CD8-positive, alpha-beta memory T cell (primary cell): ENCODE results near the gene PIK3AP1. TPM values are rescaled to one million over a fixed set of nuclear protein-coding genes. Genes with fewer than 3 reads are reported as not detected.
"Not testable (repeated sequence)": the region's sequence is repeated elsewhere in the genome, so short reads cannot be mapped to it uniquely, and the experiment has no call there.

ENCODE experiments used
- CTCF ChIA-PET: fragments of 350-600 bp; sonication (Branson Sonifier 250); formaldehyde crosslinking; loops from one replicate; lab custom pipeline; 2021; ENCODE audit warnings: antibody characterized with exemption; lab: Charles Lee
- POLR2A ChIA-PET: fragments of 350-600 bp; sonication (Branson Sonifier 250); formaldehyde crosslinking; loops from one replicate; lab custom pipeline; 2021; ENCODE audit warnings: antibody characterized with exemption; lab: Charles Lee
- DNase-seq, 5 donors: peaks; one replicate each; pipeline versions ENCODE4 v3.0.0 to v3.0.0-alpha.2; 2020 to 2022; ENCODE audit warnings: mixed read lengths in 1 of 5
- H3K27ac ChIP-seq: one replicate; pipeline ENCODE4 v1.7.0; 2013; ENCODE audit warnings: low read depth, mild to moderate bottlenecking, low read length, moderate library complexity
- H3K27me3 ChIP-seq: 2 replicates; pipeline ENCODE4 v1.7.0; 2013; ENCODE audit warnings: low read length, mild to moderate bottlenecking; ENCODE audit not compliant: insufficient read depth, poor library complexity, severe bottlenecking
- H3K36me3 ChIP-seq: 2 replicates; pipeline ENCODE4 v1.7.0; 2013; ENCODE audit warnings: mild to moderate bottlenecking, low read length, moderate library complexity; ENCODE audit not compliant: insufficient read depth
- H3K4me1 ChIP-seq: 2 replicates; pipeline ENCODE4 v1.7.0; 2013; ENCODE audit warnings: mild to moderate bottlenecking, low read length, moderate library complexity; ENCODE audit not compliant: insufficient read depth
- H3K4me3 ChIP-seq: 2 replicates; pipeline ENCODE4 v1.7.0; 2013; ENCODE audit warnings: mild to moderate bottlenecking, low read length
- H3K9me3 ChIP-seq: 2 replicates; pipeline ENCODE4 v1.7.0; 2013; ENCODE audit warnings: mild to moderate bottlenecking, low read length
- H3K27ac Mint-ChIP-seq, 8 donors: one replicate each; pipeline ENCODE4 v1.8.0; 2020 to 2021; ENCODE audit warnings: mixed read lengths in 8 of 8, mild to moderate bottlenecking in 6 of 8, inconsistent platforms in 3 of 8, moderate library complexity in 3 of 8
- H3K27me3 Mint-ChIP-seq, 2 donors: one replicate each; pipeline ENCODE4 v1.8.0; 2020 to 2021; ENCODE audit warnings: mixed read lengths in 2 of 2, mild to moderate bottlenecking in 1 of 2, moderate library complexity in 1 of 2
- H3K36me3 Mint-ChIP-seq, 3 donors: one replicate each; pipeline ENCODE4 v1.8.0; 2020 to 2021; ENCODE audit warnings: mixed read lengths in 3 of 3, inconsistent platforms in 1 of 3, mild to moderate bottlenecking in 1 of 3
- H3K4me1 Mint-ChIP-seq, 3 donors: one replicate each; pipeline ENCODE4 v1.8.0; 2020 to 2021; ENCODE audit warnings: mixed read lengths in 3 of 3, inconsistent platforms in 1 of 3, mild to moderate bottlenecking in 1 of 3
- H3K4me3 Mint-ChIP-seq, 7 donors: one replicate each; pipeline ENCODE4 v1.8.0; 2020 to 2021; ENCODE audit warnings: mixed read lengths in 7 of 7, mild to moderate bottlenecking in 6 of 7, moderate library complexity in 4 of 7, inconsistent platforms in 2 of 7
- H3K9me3 Mint-ChIP-seq, 5 donors: one replicate each; pipeline ENCODE4 v1.8.0; 2020 to 2022; ENCODE audit warnings: mixed read lengths in 5 of 5, mild to moderate bottlenecking in 3 of 5, moderate library complexity in 2 of 5, inconsistent platforms in 1 of 5
- polyA plus RNA-seq: library from polyadenylated mRNA; unstranded; fragments of 300-500 nt; fragmentation: Illumina TruSeq; gene quantifications from one replicate; pipeline ENCODE4 v1.2.3, GENCODE V29; 2021
- total RNA-seq, 2 experiments: library from RNA; stranded (reverse); gene quantifications; one replicate each; pipeline ENCODE4 v1.2.3, GENCODE V29; 2021

The PIK3AP1 gene
- total and polyA plus RNA-seq, 3 experiments from 2014 or later, result 5.7 to 37.0 (median 6.7) TPM

DNA sequence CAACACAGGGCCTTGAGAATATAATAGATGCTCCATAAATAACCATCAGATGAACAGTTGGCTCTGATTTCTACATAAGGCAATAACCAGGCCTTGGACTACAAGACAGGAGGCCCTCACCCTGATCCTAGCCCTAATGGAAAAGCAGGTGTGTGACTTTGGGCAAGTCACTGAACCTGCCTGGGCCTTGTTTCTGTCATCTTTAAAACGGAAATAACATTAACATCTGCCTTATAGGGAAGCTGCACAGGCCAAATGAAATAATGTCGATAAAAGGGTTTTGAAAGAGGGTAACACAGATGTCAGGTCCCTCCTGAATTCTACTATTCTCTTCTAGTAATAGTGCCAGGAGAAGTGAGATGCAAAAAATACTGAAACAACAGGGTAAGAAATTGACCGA lies 20.7 kb downstream of the PIK3AP1 start:
- POLR2A ChIA-PET, result no interaction called here
- no peaks in the 10 kb centered on the region for H3K27me3 Mint-ChIP-seq
- no peaks in the 10 kb centered on the region for H3K9me3 ChIP-seq
- CTCF ChIA-PET, result no interaction called here
- H3K36me3 Mint-ChIP-seq, result peaks cover 4 to 13% (median 4%) of the 10 kb centered on the region in 3 donors
- H3K36me3 ChIP-seq, result no peaks in the 10 kb centered on the region
- H3K27ac ChIP-seq, result no peak overlapping the region
- H3K4me1 ChIP-seq, result peaks cover 16% of the 10 kb centered on the region
- H3K9me3 Mint-ChIP-seq, result no peaks in the 10 kb centered on the region
- no peak for DNase-seq
- peak overlapping the region in 1 of 7 donors; percentile 8 for H3K4me3 Mint-ChIP-seq
- H3K4me3 ChIP-seq, result no peak overlapping the region
- H3K4me1 Mint-ChIP-seq, result peaks cover 26 to 46% (median 44%) of the 10 kb centered on the region in 3 donors
- no peaks in the 10 kb centered on the region for H3K27me3 ChIP-seq
- peak overlapping the region in 4 of 8 donors; percentile 32 to 60 (median 47) for H3K27ac Mint-ChIP-seq

DNA sequence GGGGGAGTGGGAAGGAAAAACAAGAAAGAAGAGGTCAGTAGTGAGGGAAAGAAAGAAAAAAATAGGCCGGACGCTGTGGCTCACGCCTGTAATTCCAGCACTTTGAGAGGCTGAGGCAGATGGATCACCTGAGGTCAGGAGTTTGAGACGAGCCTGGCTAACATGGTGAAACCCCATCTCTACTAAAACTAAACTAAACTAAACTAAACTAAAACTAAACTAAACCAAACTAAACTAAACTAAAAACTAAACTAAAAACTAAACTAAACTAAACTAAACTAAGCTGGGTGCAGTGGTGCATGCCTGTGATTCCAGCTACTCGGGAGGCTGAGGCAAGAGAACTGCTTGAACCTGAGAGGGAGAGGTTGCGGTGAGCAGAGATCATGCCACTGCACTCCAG lies 22.0 kb downstream of the PIK3AP1 start:
- Mint-ChIP-seq H3K27ac (peak overlapping the region in 2 of 8 donors; percentile 3 to 31), H3K36me3 (peaks cover 4 to 11% (median 4%) of the 10 kb centered on the region in 3 donors), H3K4me3 (peak overlapping the region in 1 of 7 donors; percentile 13), H3K4me1 (peaks cover 31 to 44% (median 39%) of the 10 kb centered on the region in 3 donors)
- CTCF ChIA-PET, result interaction anchor here (0.6 kb wide), 1 partner anchor 41 kb away, joined by 3 read pairs; no protein-coding TSS in a partner anchor
- H3K36me3 ChIP-seq, DNase-seq, H3K27ac ChIP-seq, H3K9me3 Mint-ChIP-seq, H3K9me3 ChIP-seq, POLR2A ChIA-PET, H3K4me3 ChIP-seq, H3K27me3 ChIP-seq, H3K27me3 Mint-ChIP-seq: not testable (repeated sequence)
- peaks cover 18% of the 10 kb centered on the region for H3K4me1 ChIP-seq

DNA sequence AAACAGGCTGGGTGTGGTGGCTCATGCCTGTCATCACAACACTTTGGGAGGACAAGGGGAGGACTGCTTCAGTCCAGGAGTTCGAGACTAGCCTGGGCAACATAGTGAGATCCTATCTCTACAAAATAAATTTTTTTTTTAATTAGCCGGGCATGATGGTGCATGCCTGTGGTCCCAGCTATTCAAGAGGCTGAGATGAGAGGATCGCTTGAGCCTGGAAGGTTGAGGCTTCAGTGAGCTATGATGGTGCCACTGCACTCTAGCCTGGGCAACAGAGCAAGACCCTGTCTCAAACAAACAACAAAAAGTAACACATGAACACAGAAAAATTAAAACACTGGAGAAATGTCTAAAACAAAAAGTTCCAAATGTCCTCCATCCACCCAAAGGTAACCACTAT lies 22.9 kb downstream of the PIK3AP1 start:
- Mint-ChIP-seq H3K4me3 (peak overlapping the region in 2 of 7 donors; percentile 26 to 73), H3K27me3 (no peaks in the 10 kb centered on the region), H3K9me3 (no peaks in the 10 kb centered on the region), H3K4me1 (peaks cover 36 to 49% (median 42%) of the 10 kb centered on the region in 3 donors), H3K27ac (peak overlapping the region in 5 of 8 donors; percentile 51 to 86 (median 81)), H3K36me3 (peaks cover 4 to 12% (median 4%) of the 10 kb centered on the region in 3 donors)
- Histone ChIP-seq H3K27me3 (no peaks in the 10 kb centered on the region), H3K9me3 (no peaks in the 10 kb centered on the region), H3K4me1 (peaks cover 18% of the 10 kb centered on the region), H3K27ac (no peak overlapping the region), H3K36me3 (no peaks in the 10 kb centered on the region), H3K4me3 (no peak overlapping the region)
- CTCF ChIA-PET, result no interaction called here
- POLR2A ChIA-PET, result no interaction called here
- DNase-seq, result no peak

DNA sequence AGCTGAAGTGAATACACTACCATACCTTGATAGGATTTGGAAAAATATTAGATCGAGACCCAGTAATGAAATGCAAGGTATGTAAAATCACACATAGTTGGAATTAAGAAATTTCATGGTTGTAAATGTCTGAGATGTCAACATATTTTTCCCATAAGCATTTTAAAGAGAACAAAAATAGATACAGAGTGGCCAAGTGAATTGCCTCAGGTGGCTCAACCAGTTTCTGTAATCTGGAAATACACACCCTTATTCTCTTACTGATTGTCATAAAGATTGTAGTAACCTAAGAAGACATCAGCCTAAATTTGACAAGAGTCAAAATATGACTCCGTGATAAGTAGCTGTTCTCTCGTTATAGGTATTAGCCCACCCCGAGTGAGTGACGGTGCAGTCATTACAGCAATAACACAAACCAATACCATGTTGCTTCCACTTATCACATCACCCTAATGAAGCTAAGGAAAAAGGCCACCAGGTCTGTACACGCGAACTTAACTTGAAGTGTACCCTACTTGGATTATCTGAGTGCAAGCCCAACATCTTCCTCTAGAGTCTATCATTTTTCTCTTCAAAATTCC lies 23.4 kb downstream of the PIK3AP1 start:
- peak overlapping the region in 3 of 7 donors; percentile 26 to 76 (median 73) for H3K4me3 Mint-ChIP-seq
- DNase-seq, result no peak
- peaks cover 3 to 12% (median 4%) of the 10 kb centered on the region in 3 donors for H3K36me3 Mint-ChIP-seq
- Histone ChIP-seq H3K27me3 (no peaks in the 10 kb centered on the region), H3K36me3 (no peaks in the 10 kb centered on the region), H3K9me3 (no peaks in the 10 kb centered on the region), H3K4me1 (peaks cover 18% of the 10 kb centered on the region), H3K4me3 (no peak overlapping the region), H3K27ac (no peak overlapping the region)
- ChIA-PET CTCF (interaction anchor here (1.0 kb wide), 1 partner anchor 30 kb away, joined by 3 read pairs; no protein-coding TSS in a partner anchor), POLR2A (interaction anchor here (0.6 kb wide), 1 partner anchor 165 kb away, joined by 3 read pairs; no protein-coding TSS in a partner anchor)
- H3K27ac Mint-ChIP-seq, result peak overlapping the region; percentile 54 to 94 (median 82)
- H3K27me3 Mint-ChIP-seq, result no peaks in the 10 kb centered on the region
- peaks cover 36 to 49% (median 40%) of the 10 kb centered on the region in 3 donors for H3K4me1 Mint-ChIP-seq
- no peaks in the 10 kb centered on the region for H3K9me3 Mint-ChIP-seq

DNA sequence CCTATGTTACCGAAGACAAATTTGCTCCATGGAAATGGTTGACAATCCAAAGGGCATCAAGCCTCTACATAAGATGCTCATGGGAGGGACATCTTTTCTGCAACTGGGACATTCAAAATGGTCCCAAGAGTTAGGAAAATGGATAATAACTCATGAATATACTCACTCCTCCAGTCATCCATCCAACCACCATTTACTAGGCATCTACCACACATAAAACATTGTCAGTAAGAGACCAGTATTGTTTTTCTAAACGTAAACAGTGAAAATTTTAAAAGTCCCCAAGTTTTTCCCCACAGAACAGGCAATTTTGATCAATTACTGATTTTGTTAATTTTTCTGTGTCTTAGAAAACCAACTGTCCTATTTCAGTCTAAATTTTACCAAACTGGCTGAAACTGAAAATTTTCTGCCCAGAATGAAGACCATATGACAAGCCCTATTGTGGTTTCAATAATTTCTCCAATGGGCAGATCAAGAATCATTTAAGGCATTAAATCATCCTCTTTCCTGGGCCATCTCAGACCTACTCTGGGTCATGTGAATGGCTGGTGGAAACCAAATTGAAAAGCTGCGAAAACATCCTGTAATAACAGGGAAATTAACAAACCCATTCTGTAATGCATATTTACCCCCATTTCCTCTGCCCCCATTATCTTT lies 24.2 kb downstream of the PIK3AP1 start:
- POLR2A ChIA-PET, result interaction anchor here (0.9 kb wide), 1 partner anchor 44 kb away, joined by 4 read pairs; no protein-coding TSS in a partner anchor
- H3K4me3 Mint-ChIP-seq, result peak overlapping the region in 5 of 7 donors; percentile 49 to 76 (median 66)
- Histone ChIP-seq H3K4me3 (no peak overlapping the region), H3K4me1 (peaks cover 18% of the 10 kb centered on the region), H3K9me3 (no peaks in the 10 kb centered on the region), H3K36me3 (no peaks in the 10 kb centered on the region), H3K27ac (no peak overlapping the region), H3K27me3 (no peaks in the 10 kb centered on the region)
- peak overlapping the region; percentile 78 to 94 (median 84) for H3K27ac Mint-ChIP-seq
- H3K27me3 Mint-ChIP-seq, result no peaks in the 10 kb centered on the region
- CTCF ChIA-PET, result interaction anchor here (1.0 kb wide), 1 partner anchor 29 kb away, joined by 3 read pairs; no protein-coding TSS in a partner anchor
- H3K36me3 Mint-ChIP-seq, result peaks cover 1 to 12% (median 3%) of the 10 kb centered on the region in 3 donors
- no peaks in the 10 kb centered on the region for H3K9me3 Mint-ChIP-seq
- no peak for DNase-seq
- H3K4me1 Mint-ChIP-seq, result peaks cover 39 to 47% (median 40%) of the 10 kb centered on the region in 3 donors

DNA sequence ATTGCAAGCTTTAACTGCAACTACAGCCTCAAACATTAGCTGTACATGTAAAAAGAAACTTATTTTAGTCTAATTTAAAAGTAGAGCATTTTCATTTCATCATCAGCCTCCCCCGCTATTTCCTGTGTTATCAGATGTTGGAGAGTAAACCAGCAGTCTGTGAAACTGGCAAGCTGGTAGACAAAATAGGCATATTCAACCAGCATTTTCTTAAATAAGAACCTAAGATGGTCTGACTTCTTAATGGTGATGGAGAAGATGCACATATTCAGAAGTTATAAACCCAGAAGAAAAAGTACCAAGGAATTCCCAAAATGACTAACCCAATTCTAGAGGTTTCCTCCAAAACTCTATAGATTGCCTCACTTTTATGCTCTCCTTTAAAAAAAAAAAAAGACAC lies 24.9 kb downstream of the PIK3AP1 start:
- Histone ChIP-seq H3K4me3 (no peak overlapping the region), H3K27ac (no peak overlapping the region), H3K36me3 (no peaks in the 10 kb centered on the region), H3K4me1 (peaks cover 18% of the 10 kb centered on the region), H3K9me3 (no peaks in the 10 kb centered on the region), H3K27me3 (no peaks in the 10 kb centered on the region)
- peaks cover 40 to 47% (median 41%) of the 10 kb centered on the region in 3 donors for H3K4me1 Mint-ChIP-seq
- peak overlapping the region; percentile 78 to 94 (median 84) for H3K27ac Mint-ChIP-seq
- H3K4me3 Mint-ChIP-seq, result peak overlapping the region; percentile 15 to 83 (median 50)
- peak in 1 of 5 donors; percentile 38 for DNase-seq
- H3K36me3 Mint-ChIP-seq, result peaks cover 1 to 16% (median 1%) of the 10 kb centered on the region in 3 donors
- ChIA-PET CTCF (no interaction called here), POLR2A (interaction anchor here (0.9 kb wide), 1 partner anchor 44 kb away, joined by 4 read pairs; no protein-coding TSS in a partner anchor)
- H3K27me3 Mint-ChIP-seq, result no peaks in the 10 kb centered on the region
- no peaks in the 10 kb centered on the region for H3K9me3 Mint-ChIP-seq

DNA sequence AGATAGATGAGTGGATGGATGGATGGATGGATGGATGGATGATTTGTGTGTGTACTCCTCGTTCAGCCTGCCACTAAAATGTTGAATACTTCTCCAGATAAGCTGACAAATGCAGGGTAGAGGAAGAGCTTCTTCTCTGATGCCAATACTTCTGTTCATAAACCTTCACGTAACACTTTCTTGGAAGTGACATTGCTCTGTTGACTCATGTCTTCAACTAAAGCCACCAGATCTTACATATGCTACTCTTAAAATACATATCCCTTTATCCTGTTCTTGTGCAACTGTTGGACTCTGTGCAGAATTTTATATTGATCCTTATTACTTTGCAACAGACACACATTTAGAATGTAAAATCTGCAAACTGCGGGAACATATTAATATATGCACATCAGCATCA lies 26.9 kb downstream of the PIK3AP1 start:
- no peaks in the 10 kb centered on the region for H3K9me3 Mint-ChIP-seq
- ChIA-PET CTCF (interaction anchor here (1.5 kb wide), 1 partner anchor 42 kb away, joined by 4 read pairs; no protein-coding TSS in a partner anchor), POLR2A (no interaction called here)
- H3K27me3 ChIP-seq, result no peaks in the 10 kb centered on the region
- H3K4me1 Mint-ChIP-seq, result peaks cover 49 to 58% (median 55%) of the 10 kb centered on the region in 3 donors
- no peak overlapping the region for H3K27ac ChIP-seq
- H3K27me3 Mint-ChIP-seq, result no peaks in the 10 kb centered on the region
- peaks cover 18% of the 10 kb centered on the region for H3K4me1 ChIP-seq
- H3K36me3 Mint-ChIP-seq, result peaks cover 0 to 13% (median 5%) of the 10 kb centered on the region in 3 donors
- no peaks in the 10 kb centered on the region for H3K36me3 ChIP-seq
- no peaks in the 10 kb centered on the region for H3K9me3 ChIP-seq
- no peak overlapping the region for H3K4me3 ChIP-seq
- H3K4me3 Mint-ChIP-seq, result peak overlapping the region in 2 of 7 donors; percentile 1 to 2
- H3K27ac Mint-ChIP-seq, result peak overlapping the region in 5 of 8 donors; percentile 3 to 81 (median 31)
- no peak for DNase-seq
